Measurements from ENCODE around the gene SUCLG1. TPM values are rescaled to one million over a fixed set of nuclear protein-coding genes. Genes with fewer than 3 reads are reported as not detected.

SUCLG1 gene
- total and polyA plus RNA-seq, 10 of the 15 experiments (the other 5 are each of a cell fraction or from before 2014, with no cell fraction given): 75.4 to 197 (median 93.6) TPM

GRCh38 chr2:84478867-84479266 is 19.8 kb upstream of the SUCLG1 start (continued):
- TF ChIP-seq ZBTB4 (CRISPR knock-in tag; IDR thresholded peaks at IDR 0.05): no peak
- TF ChIP-seq CUX1 (IDR thresholded peaks at IDR 0.05; ENCODE audit: insufficient replicate concordance, low read depth, low read length): no peak
- no peak for TF ChIP-seq CTCF (IDR thresholded peaks at IDR 0.05 in 2 of 3, conservative IDR thresholded peaks at IDR 0.05 in 1 of 3; ENCODE audit: control insufficient read depth in 2 of 3, extremely low read depth in 1 of 3, insufficient read depth in 1 of 3, low read depth in 3 of 3, low read length in 3 of 3)
- TF ChIP-seq MAX (IDR thresholded peaks at IDR 0.05; ENCODE audit: low read depth, low read length): no peak
- TF ChIP-seq PAX5 (IDR thresholded peaks at IDR 0.05; ENCODE audit: borderline replicate concordance, low read depth, low read length): no peak
- TF ChIP-seq GABPA (IDR thresholded peaks at IDR 0.05; ENCODE audit: low read depth): no peak
- no peak for TF ChIP-seq TCF7 (IDR thresholded peaks at IDR 0.05; ENCODE audit: borderline replicate concordance)

Data from GM12878 (cell line).